OCI-LY7 (cell line): Measurements from ENCODE around the gene CRTC2.

Experiments
- CTCF ChIP-seq: fragments of 200-600 bp; sonication (generic); conservative IDR thresholded peaks from 2 replicates; pipeline ENCODE4 v1.5.1; 2014; ENCODE audit warnings: mild to moderate bottlenecking, antibody characterized with exemption, low read length, moderate library complexity, mixed read lengths
- EZH2phosphoT487 ChIP-seq: fragments of 200-600 bp; sonication (generic); IDR thresholded peaks from 2 replicates; pipeline ENCODE4 v1.6.1; 2018; ENCODE audit warnings: low read depth, borderline replicate concordance, mild to moderate bottlenecking, mixed run types, antibody characterized with exemption, low read length, moderate library complexity, mixed read lengths

GRCh38 chr1:154006136-154006535, 47.7 kb upstream of the CRTC2 start:
- TF ChIP-seq CTCF (no peak), EZH2phosphoT487 (no peak)
